ENCODE data around the gene ANKRD63.

The ANKRD63 gene

GRCh38 chr15:40265355-40265754, 17.5 kb downstream of the ANKRD63 start:
- ATAC-seq (replicated peaks; ENCODE audit: extremely low read depth, poor library complexity, severe bottlenecking): no peak
- H3K27me3 Mint-ChIP-seq: no peaks in the 10 kb centered on the region
- no peak overlapping the region for H3K4me3 Mint-ChIP-seq
- no peak for DNase-seq (ENCODE audit: low spot score in 2 of 2)
- H3K4me1 Mint-ChIP-seq: no peaks in the 10 kb centered on the region
- H3K27ac Mint-ChIP-seq (ENCODE audit: low read depth): no peak overlapping the region
- no peaks in the 10 kb centered on the region for H3K9me3 Mint-ChIP-seq
- H3K36me3 Mint-ChIP-seq (ENCODE audit: insufficient read depth): no peaks in the 10 kb centered on the region

- no peak for ATAC-seq (replicated peaks; ENCODE audit: extremely low read depth, poor library complexity, severe bottlenecking)
- DNase-seq (ENCODE audit: low spot score in 2 of 2): no peak
- no peaks in the 10 kb centered on the region for H3K27me3 Mint-ChIP-seq
- no peaks in the 10 kb centered on the region for H3K9me3 Mint-ChIP-seq
- no peak overlapping the region for H3K4me3 Mint-ChIP-seq
- H3K27ac Mint-ChIP-seq (ENCODE audit: low read depth): no peak overlapping the region
- no peaks in the 10 kb centered on the region for H3K4me1 Mint-ChIP-seq
- no peaks in the 10 kb centered on the region for H3K36me3 Mint-ChIP-seq (ENCODE audit: insufficient read depth)
These were observed 18.3 kb downstream of the ANKRD63 start for GRCh38 chr15:40264321-40265153.

- Mint-ChIP-seq H3K36me3 (ENCODE audit: insufficient read depth) (peaks cover 1% of the 10 kb centered on the region), H3K9me3 (no peaks in the 10 kb centered on the region), H3K27ac (ENCODE audit: low read depth) (no peak overlapping the region), H3K27me3 (no peaks in the 10 kb centered on the region), H3K4me3 (no peak overlapping the region), H3K4me1 (no peaks in the 10 kb centered on the region)
- ATAC-seq (replicated peaks; ENCODE audit: extremely low read depth, poor library complexity, severe bottlenecking) (no peak), DNase-seq (ENCODE audit: low spot score in 2 of 2) (no peak)
These were observed 19.7 kb downstream of the ANKRD63 start for GRCh38 chr15:40263024-40263754.

GRCh38 chr15:40259021-40259420, 23.8 kb downstream of the ANKRD63 start:
- H3K9me3 Mint-ChIP-seq: no peaks in the 10 kb centered on the region
- peaks cover 4% of the 10 kb centered on the region for H3K27me3 Mint-ChIP-seq
- H3K4me3 Mint-ChIP-seq: no peak overlapping the region
- H3K4me1 Mint-ChIP-seq: peaks cover 9% of the 10 kb centered on the region
- H3K27ac Mint-ChIP-seq (ENCODE audit: low read depth): no peak overlapping the region
- no peak for DNase-seq (ENCODE audit: low spot score in 2 of 2)
- peaks cover 3% of the 10 kb centered on the region for H3K36me3 Mint-ChIP-seq (ENCODE audit: insufficient read depth)
- no peak for ATAC-seq (replicated peaks; ENCODE audit: extremely low read depth, poor library complexity, severe bottlenecking)

- Mint-ChIP-seq H3K4me3 (no peak overlapping the region), H3K27me3 (peaks cover 8% of the 10 kb centered on the region), H3K9me3 (no peaks in the 10 kb centered on the region), H3K4me1 (peaks cover 13% of the 10 kb centered on the region), H3K27ac (ENCODE audit: low read depth) (no peak overlapping the region), H3K36me3 (ENCODE audit: insufficient read depth) (peaks cover 3% of the 10 kb centered on the region)
- no peak for DNase-seq (ENCODE audit: low spot score in 2 of 2)
- no peak for ATAC-seq (replicated peaks; ENCODE audit: extremely low read depth, poor library complexity, severe bottlenecking)
These were observed 24.3 kb downstream of the ANKRD63 start for GRCh38 chr15:40258544-40258943.

GRCh38 chr15:40257656-40258450, 25.0 kb downstream of the ANKRD63 start:
- DNase-seq (ENCODE audit: low spot score in 2 of 2) (no peak), ATAC-seq (replicated peaks; ENCODE audit: extremely low read depth, poor library complexity, severe bottlenecking) (no peak)
- Mint-ChIP-seq H3K4me3 (no peak overlapping the region), H3K9me3 (no peaks in the 10 kb centered on the region), H3K27me3 (peaks cover 15% of the 10 kb centered on the region), H3K4me1 (peaks cover 20% of the 10 kb centered on the region), H3K36me3 (ENCODE audit: insufficient read depth) (peaks cover 3% of the 10 kb centered on the region), H3K27ac (ENCODE audit: low read depth) (no peak overlapping the region)

- ATAC-seq (replicated peaks; ENCODE audit: extremely low read depth, poor library complexity, severe bottlenecking): peak; percentile 95
- no peak overlapping the region for H3K4me3 Mint-ChIP-seq
- peaks cover 22% of the 10 kb centered on the region for H3K4me1 Mint-ChIP-seq
These were observed 26.1 kb downstream of the ANKRD63 start for GRCh38 chr15:40256638-40257235.

GRCh38 chr15:40255033-40255432, 27.8 kb downstream of the ANKRD63 start:
- Mint-ChIP-seq H3K4me3 (no peak overlapping the region), H3K36me3 (ENCODE audit: insufficient read depth) (peaks cover 3% of the 10 kb centered on the region), H3K4me1 (peaks cover 22% of the 10 kb centered on the region), H3K9me3 (no peaks in the 10 kb centered on the region), H3K27me3 (peaks cover 26% of the 10 kb centered on the region), H3K27ac (ENCODE audit: low read depth) (no peak overlapping the region)
- no peak for DNase-seq (ENCODE audit: low spot score in 2 of 2)
- ATAC-seq (replicated peaks; ENCODE audit: extremely low read depth, poor library complexity, severe bottlenecking): no peak

More at GRCh38 chr15:40256638-40257235, 26.1 kb downstream of the ANKRD63 start:
- Mint-ChIP-seq H3K27ac (ENCODE audit: low read depth) (peak overlapping the region; percentile 22), H3K27me3 (peaks cover 16% of the 10 kb centered on the region), H3K36me3 (ENCODE audit: insufficient read depth) (peaks cover 3% of the 10 kb centered on the region), H3K9me3 (no peaks in the 10 kb centered on the region)
- DNase-seq (ENCODE audit: low spot score in 2 of 2): peak in 1 of 2 donors; percentile 27

- ATAC-seq (replicated peaks; ENCODE audit: extremely low read depth, poor library complexity, severe bottlenecking) (no peak), DNase-seq (ENCODE audit: low spot score in 2 of 2) (no peak)
- H3K9me3 Mint-ChIP-seq: no peaks in the 10 kb centered on the region
- H3K27ac Mint-ChIP-seq (ENCODE audit: low read depth): no peak overlapping the region
- peaks cover 22% of the 10 kb centered on the region for H3K4me1 Mint-ChIP-seq
- H3K4me3 Mint-ChIP-seq: peak overlapping the region; percentile 89
- H3K36me3 Mint-ChIP-seq (ENCODE audit: insufficient read depth): peaks cover 3% of the 10 kb centered on the region
- H3K27me3 Mint-ChIP-seq: peaks cover 26% of the 10 kb centered on the region
These were observed 28.4 kb downstream of the ANKRD63 start for GRCh38 chr15:40254452-40254851.

- Mint-ChIP-seq H3K4me3 (peak overlapping the region; percentile 89), H3K4me1 (peaks cover 22% of the 10 kb centered on the region), H3K36me3 (ENCODE audit: insufficient read depth) (peaks cover 2% of the 10 kb centered on the region), H3K27ac (ENCODE audit: low read depth) (peak overlapping the region; percentile 76), H3K27me3 (peaks cover 26% of the 10 kb centered on the region), H3K9me3 (no peaks in the 10 kb centered on the region)
- ATAC-seq (replicated peaks; ENCODE audit: extremely low read depth, poor library complexity, severe bottlenecking) (no peak), DNase-seq (ENCODE audit: low spot score in 2 of 2) (no peak)
These were observed 29.6 kb downstream of the ANKRD63 start for GRCh38 chr15:40253167-40253790.

GRCh38 chr15:40252438-40253166, 30.3 kb downstream of the ANKRD63 start:
- ATAC-seq (replicated peaks; ENCODE audit: extremely low read depth, poor library complexity, severe bottlenecking) (no peak), DNase-seq (ENCODE audit: low spot score in 2 of 2) (no peak)
- H3K27ac Mint-ChIP-seq (ENCODE audit: low read depth): peak overlapping the region; percentile 76
- peaks cover 26% of the 10 kb centered on the region for H3K27me3 Mint-ChIP-seq
- peaks cover 2% of the 10 kb centered on the region for H3K36me3 Mint-ChIP-seq (ENCODE audit: insufficient read depth)
- H3K4me3 Mint-ChIP-seq: peak overlapping the region; percentile 89
- no peaks in the 10 kb centered on the region for H3K9me3 Mint-ChIP-seq
- peaks cover 22% of the 10 kb centered on the region for H3K4me1 Mint-ChIP-seq

Data from central memory CD8-positive, alpha-beta T cell (primary cell).